Neural cell (in vitro differentiated cells): ENCODE measurements around the gene SMCHD1. TPM values are rescaled to one million over a fixed set of nuclear protein-coding genes. Genes with fewer than 3 reads are reported as not detected.

Experiments
- H2AFZ ChIP-seq: fragments of 200-600, 300-800 bp; sonication (generic), shearing (Covaris generic); 2 replicates; pipeline ENCODE4 v1.6.0; 2014; ENCODE audit warnings: low read depth, mild to moderate bottlenecking, antibody characterized with exemption, low read length, moderate library complexity
- H3F3A ChIP-seq: fragments of 200-600 bp; shearing (Covaris generic); 2 replicates; pipeline ENCODE4 v1.6.1; 2016; ENCODE audit warnings: mild to moderate bottlenecking, moderate library complexity, mixed read lengths, antibody characterized with exemption, low read length; ENCODE audit not compliant: insufficient read depth, poor library complexity, severe bottlenecking
- H3K27ac ChIP-seq: fragments of 200-600, 300-800 bp; sonication (generic), shearing (Covaris generic); 2 replicates; pipeline ENCODE4 v1.5.1; 2014; ENCODE audit warnings: mild to moderate bottlenecking, low read length, moderate library complexity
- H3K27me3 ChIP-seq: fragments of 300-800, 200-600 bp; sonication (generic), shearing (Covaris generic); 2 replicates; pipeline ENCODE4 v1.6.0; 2014; ENCODE audit warnings: mild to moderate bottlenecking, low read depth, low read length, moderate library complexity; ENCODE audit not compliant: insufficient read depth
- H3K36me3 ChIP-seq: fragments of 300-800, 200-600 bp; sonication (generic), shearing (Covaris generic); 2 replicates; pipeline ENCODE4 v1.5.1; 2014; ENCODE audit warnings: mild to moderate bottlenecking, antibody characterized with exemption, low read length, moderate library complexity; ENCODE audit not compliant: insufficient read depth
- H3K4me2 ChIP-seq: fragments of 300-800, 200-600 bp; sonication (generic), shearing (Covaris generic); 2 replicates; pipeline ENCODE4 v1.6.0; 2014; ENCODE audit warnings: mild to moderate bottlenecking, low read length
- H3K4me3 ChIP-seq: fragments of 300-800, 200-600 bp; sonication (generic), shearing (Covaris generic); 2 replicates; pipeline ENCODE4 v1.5.1; 2014; ENCODE audit warnings: mild to moderate bottlenecking, low read length, moderate library complexity
- H3K79me2 ChIP-seq: fragments of 200-600 bp; shearing (Covaris generic); replicated peaks from 2 replicates; pipeline ENCODE4 v1.6.0; 2014; ENCODE audit warnings: mild to moderate bottlenecking, low read length, moderate library complexity; ENCODE audit not compliant: insufficient read depth
- H3K9ac ChIP-seq: fragments of 300-800, 200-600 bp; sonication (generic), shearing (Covaris generic); 2 replicates; pipeline ENCODE4 v1.6.1; 2016; ENCODE audit warnings: mild to moderate bottlenecking, low read length, mixed read lengths
- H3K9me2 ChIP-seq: fragments of 200-600 bp; shearing (Covaris generic); 2 replicates; pipeline ENCODE4 v1.6.1; 2016; ENCODE audit warnings: mild to moderate bottlenecking, low read length, mixed read lengths; ENCODE audit not compliant: insufficient read depth
- H3K9me3 ChIP-seq: fragments of 200-600, 300-800 bp; sonication (generic), shearing (Covaris generic); 2 replicates; pipeline ENCODE4 v1.6.1; 2016; ENCODE audit warnings: mild to moderate bottlenecking, mixed run types, low read length, moderate library complexity, mixed read lengths
- H4K20me1 ChIP-seq: fragments of 200-600 bp; shearing (Covaris generic); 2 replicates; pipeline ENCODE4 v1.6.1; 2016; ENCODE audit warnings: mild to moderate bottlenecking, mixed run types; ENCODE audit not compliant: insufficient read depth
- CTCF ChIP-seq: fragments of 450-650 bp; IDR thresholded peaks from 2 replicates; pipeline ENCODE4 v1.5.1; 2014; ENCODE audit warnings: antibody characterized with exemption, mild to moderate bottlenecking, moderate library complexity; ENCODE audit not compliant: poor library complexity, severe bottlenecking
- EP300 ChIP-seq: fragments of 450-650 bp; conservative IDR thresholded peaks from 2 replicates; pipeline ENCODE4 v1.6.1; 2014; ENCODE audit warnings: antibody characterized with exemption, mild to moderate bottlenecking, moderate library complexity; ENCODE audit not compliant: poor library complexity, severe bottlenecking
- EZH2 ChIP-seq: fragments of 200-600, 300-800 bp; shearing (Covaris generic), sonication (generic); IDR thresholded peaks from 2 replicates; pipeline ENCODE4 v1.6.1; 2014; ENCODE audit warnings: antibody characterized with exemption, low read length, borderline replicate concordance, mild to moderate bottlenecking; ENCODE audit not compliant: insufficient read depth, poor library complexity, severe bottlenecking
- MXI1 ChIP-seq: fragments of 450-650 bp; conservative IDR thresholded peaks from 2 replicates; pipeline ENCODE4 v1.6.1; 2014; ENCODE audit warnings: antibody characterized with exemption, mild to moderate bottlenecking; ENCODE audit not compliant: poor library complexity, severe bottlenecking
- POLR2AphosphoS5 ChIP-seq: IDR thresholded peaks from 2 replicates; pipeline ENCODE4 v1.6.1; 2012
- RAD21 ChIP-seq: fragments of 450-650 bp; conservative IDR thresholded peaks from 2 replicates; pipeline ENCODE4 v1.6.1; 2014; ENCODE audit warnings: antibody characterized with exemption, mild to moderate bottlenecking, moderate library complexity
- REST ChIP-seq: IDR thresholded peaks from 2 replicates; pipeline ENCODE4 v1.6.1; 2012; ENCODE audit warnings: borderline replicate concordance
- SMC3 ChIP-seq: fragments of 450-650 bp; conservative IDR thresholded peaks from 2 replicates; pipeline ENCODE4 v1.6.1; 2014; ENCODE audit warnings: antibody characterized with exemption, mild to moderate bottlenecking, moderate library complexity; ENCODE audit not compliant: poor library complexity
- TAF1 ChIP-seq: IDR thresholded peaks from 2 replicates; pipeline ENCODE4 v1.6.1; 2012; ENCODE audit warnings: low read depth
- polyA plus RNA-seq: library from polyadenylated mRNA; depleted of rRNA; stranded (reverse); fragments of >200 nt; gene quantifications from 2 replicates; pipeline ENCODE4 v1.2.3, GENCODE V29; 2014

Gene SMCHD1
- polyA plus RNA-seq, 1 donor from 2014 or later, result 49.4 TPM

- Histone ChIP-seq H3K79me2 (no peaks in the 10 kb centered on the region), H3F3A (no peaks in the 10 kb centered on the region), H3K9ac (no peak overlapping the region), H4K20me1 (no peaks in the 10 kb centered on the region), H2AFZ (no peak overlapping the region), H3K27ac (no peak overlapping the region), H3K9me3 (no peaks in the 10 kb centered on the region), H3K4me2 (no peak overlapping the region), H3K9me2 (no peaks in the 10 kb centered on the region), H3K27me3 (no peaks in the 10 kb centered on the region), H3K36me3 (no peaks in the 10 kb centered on the region), H3K4me3 (no peak overlapping the region)
- TF ChIP-seq RAD21, result no peak
- TF ChIP-seq SMC3, result no peak
- TF ChIP-seq POLR2AphosphoS5, result no peak
- no peak for TF ChIP-seq TAF1
- no peak for TF ChIP-seq REST
Measured at GRCh38 chr18:2609604-2610003, 45.9 kb upstream of the SMCHD1 start.

GRCh38 chr18:2610549-2610948 lies 45.0 kb upstream of the SMCHD1 start:
- Histone ChIP-seq H3K4me2 (no peak overlapping the region), H3K4me3 (no peak overlapping the region), H3K79me2 (no peaks in the 10 kb centered on the region), H3K9me2 (no peaks in the 10 kb centered on the region), H3F3A (no peaks in the 10 kb centered on the region), H2AFZ (no peak overlapping the region), H3K27ac (no peak overlapping the region), H4K20me1 (no peaks in the 10 kb centered on the region), H3K27me3 (no peaks in the 10 kb centered on the region), H3K9me3 (no peaks in the 10 kb centered on the region), H3K9ac (no peak overlapping the region), H3K36me3 (no peaks in the 10 kb centered on the region)
- TF ChIP-seq RAD21 (no peak), REST (no peak), EP300 (no peak), MXI1 (no peak), POLR2AphosphoS5 (no peak), CTCF (no peak), EZH2 (no peak), SMC3 (no peak), TAF1 (no peak)
